Mononuclear cell (primary cell): Measurements from ENCODE around the gene CIRBP. TPM values are rescaled to one million over a fixed set of nuclear protein-coding genes. Genes with fewer than 3 reads are reported as not detected.

ENCODE experiments used
- H3K27me3 ChIP-seq: 2 replicates; pipeline ENCODE4 v1.6.0; 2011; ENCODE audit warnings: low read length, control low read depth; ENCODE audit not compliant: insufficient read depth
- H3K4me1 ChIP-seq: 2 replicates; pipeline ENCODE4 v1.5.1; 2011; ENCODE audit warnings: mild to moderate bottlenecking, low read length, control low read depth; ENCODE audit not compliant: insufficient read depth
- H3K4me3 ChIP-seq: 2 replicates; pipeline ENCODE4 v1.5.1; 2011; ENCODE audit warnings: mild to moderate bottlenecking, low read length, moderate library complexity
- H3K9me3 ChIP-seq: 2 replicates; pipeline ENCODE4 v1.5.1; 2011; ENCODE audit warnings: low read depth, mild to moderate bottlenecking, control low read depth, low read length
- total RNA-seq: library from RNA; depleted of rRNA; stranded (reverse); fragments of >200 nt; gene quantifications from one replicate; pipeline ENCODE4 v1.2.3, GENCODE V29; 2012

CIRBP gene
- total RNA-seq, 1 donor, result 455 TPM

GRCh38 chr19:1264801-1265614 is 4.1 kb upstream of the CIRBP start:
- Histone ChIP-seq H3K27me3 (no peaks in the 10 kb centered on the region), H3K4me1 (peaks cover 87% of the 10 kb centered on the region), H3K4me3 (no peak overlapping the region), H3K9me3 (no peaks in the 10 kb centered on the region)

GRCh38 chr19:1265615-1266128 is 3.5 kb upstream of the CIRBP start:
- Histone ChIP-seq H3K4me3 (no peak overlapping the region), H3K4me1 (peaks cover 87% of the 10 kb centered on the region), H3K9me3 (no peaks in the 10 kb centered on the region)

GRCh38 chr19:1266129-1266915 is 2.8 kb upstream of the CIRBP start:
- no peaks in the 10 kb centered on the region for H3K27me3 ChIP-seq
- H3K9me3 ChIP-seq, result no peaks in the 10 kb centered on the region
- H3K4me1 ChIP-seq, result peaks cover 92% of the 10 kb centered on the region
- H3K4me3 ChIP-seq, result peak overlapping the region; percentile 41

More at GRCh38 chr19:1265615-1266128, 3.5 kb upstream of the CIRBP start:
- H3K27me3 ChIP-seq, result no peaks in the 10 kb centered on the region

GRCh38 chr19:1266916-1267476 is 2.1 kb upstream of the CIRBP start:
- Histone ChIP-seq H3K4me3 (peak overlapping the region; percentile 41), H3K27me3 (no peaks in the 10 kb centered on the region), H3K4me1 (peaks cover 92% of the 10 kb centered on the region), H3K9me3 (no peaks in the 10 kb centered on the region)

GRCh38 chr19:1267477-1268225 is 1.5 kb upstream of the CIRBP start:
- Histone ChIP-seq H3K9me3 (no peaks in the 10 kb centered on the region), H3K4me3 (no peak overlapping the region), H3K4me1 (peaks cover 92% of the 10 kb centered on the region), H3K27me3 (no peaks in the 10 kb centered on the region)

GRCh38 chr19:1268226-1269064 is 687 bp upstream of the CIRBP start:
- no peaks in the 10 kb centered on the region for H3K9me3 ChIP-seq
- no peak overlapping the region for H3K4me3 ChIP-seq
- peaks cover 92% of the 10 kb centered on the region for H3K4me1 ChIP-seq
- no peaks in the 10 kb centered on the region for H3K27me3 ChIP-seq

GRCh38 chr19:1269478-1270212 is 513 bp downstream of the CIRBP start:
- H3K9me3 ChIP-seq, result no peaks in the 10 kb centered on the region
- H3K27me3 ChIP-seq, result no peaks in the 10 kb centered on the region
- H3K4me1 ChIP-seq, result peaks cover 92% of the 10 kb centered on the region
- peak overlapping the region; percentile 68 for H3K4me3 ChIP-seq

GRCh38 chr19:1270213-1270853 is 1.2 kb downstream of the CIRBP start:
- Histone ChIP-seq H3K4me3 (peak overlapping the region; percentile 68), H3K9me3 (no peaks in the 10 kb centered on the region), H3K4me1 (peaks cover 91% of the 10 kb centered on the region), H3K27me3 (no peaks in the 10 kb centered on the region)

- H3K4me1 ChIP-seq, result peaks cover 87% of the 10 kb centered on the region
- no peaks in the 10 kb centered on the region for H3K27me3 ChIP-seq
- no peaks in the 10 kb centered on the region for H3K9me3 ChIP-seq
- H3K4me3 ChIP-seq, result no peak overlapping the region
These were observed 1.9 kb downstream of the CIRBP start for GRCh38 chr19:1270854-1271527.

- Histone ChIP-seq H3K9me3 (no peaks in the 10 kb centered on the region), H3K4me3 (no peak overlapping the region)
These were observed 2.6 kb downstream of the CIRBP start for GRCh38 chr19:1271528-1272422.

GRCh38 chr19:1272423-1273262 is 3.5 kb downstream of the CIRBP start:
- H3K4me1 ChIP-seq, result peaks cover 84% of the 10 kb centered on the region
- no peak overlapping the region for H3K4me3 ChIP-seq
- H3K27me3 ChIP-seq, result no peaks in the 10 kb centered on the region
- no peaks in the 10 kb centered on the region for H3K9me3 ChIP-seq

More at GRCh38 chr19:1271528-1272422, 2.6 kb downstream of the CIRBP start:
- Histone ChIP-seq H3K4me1 (peaks cover 87% of the 10 kb centered on the region), H3K27me3 (no peaks in the 10 kb centered on the region)
